H7 (cell line): ENCODE measurements around the gene TCAF1. TPM values are rescaled to one million over a fixed set of nuclear protein-coding genes. Genes with fewer than 3 reads are reported as not detected.
"Not testable (repeated sequence)": the region's sequence is repeated elsewhere in the genome, so short reads cannot be mapped to it uniquely, and the experiment has no call there.

Source experiments
- DNase-seq: peaks from one replicate; pipeline ENCODE4 v3.0.0; 2012
- H3K27me3 ChIP-seq: 2 replicates; pipeline ENCODE4 v1.6.0; 2011; ENCODE audit warnings: mild to moderate bottlenecking, low read length; ENCODE audit not compliant: control insufficient read depth, insufficient read depth
- H3K36me3 ChIP-seq: replicated peaks from 2 replicates; pipeline ENCODE4 v1.5.1; 2011; ENCODE audit warnings: low read length; ENCODE audit not compliant: control insufficient read depth, insufficient read depth
- H3K4me3 ChIP-seq: 2 replicates; pipeline ENCODE4 v1.5.1; 2011; ENCODE audit warnings: low read depth, mild to moderate bottlenecking, control low read depth, low read length, moderate library complexity; ENCODE audit not compliant: insufficient read depth
- total RNA-seq: library from RNA; depleted of rRNA; stranded (reverse); fragments of >200 nt; shearing (Covaris generic); gene quantifications from 2 replicates; pipeline ENCODE4 v1.2.3, GENCODE V29; 2014; rRNA removed

Gene TCAF1
- total RNA-seq, 1 experiment from 2014 or later: 22.6 TPM

GRCh38 chr7:143810639-143811038, 91.3 kb downstream of the TCAF1 start:
- not testable (repeated sequence) for H3K4me3 ChIP-seq, DNase-seq, H3K27me3 ChIP-seq

GRCh38 chr7:143806664-143807071, 95.3 kb downstream of the TCAF1 start:
- not testable (repeated sequence) for DNase-seq, H3K27me3 ChIP-seq, H3K36me3 ChIP-seq, H3K4me3 ChIP-seq

More at GRCh38 chr7:143810639-143811038, 91.3 kb downstream of the TCAF1 start:
- not testable (repeated sequence) for H3K36me3 ChIP-seq

Other genes starting within 250 kb of the TCAF1 start
- not detected in 2 replicates for gene CTAGE6, start 144.5 kb downstream of the TCAF1 start, total RNA-seq
- not detected in 2 replicates for gene OR2F2, start 33.1 kb upstream of the TCAF1 start, total RNA-seq
- not detected in 2 replicates for gene OR2F1, start 52.7 kb upstream of the TCAF1 start, total RNA-seq
- not detected in 2 replicates for gene OR6B1, start 98.1 kb upstream of the TCAF1 start, total RNA-seq
- gene OR2A5, start 146.8 kb upstream of the TCAF1 start, total RNA-seq: not detected in 2 replicates
- gene OR2A25, start 167.6 kb upstream of the TCAF1 start, total RNA-seq: not detected in 2 replicates
- not detected in 2 replicates for gene OR2A12, start 184.1 kb upstream of the TCAF1 start, total RNA-seq
- gene OR2A2, start 207.4 kb upstream of the TCAF1 start, total RNA-seq: not detected in 2 replicates
- gene OR2A14, start 221.0 kb upstream of the TCAF1 start, total RNA-seq: not detected in 2 replicates